GM23338 (cell line): ENCODE data around the gene SRM. TPM values are rescaled to one million over a fixed set of nuclear protein-coding genes. Genes with fewer than 3 reads are reported as not detected.
A peak's percentile ranks its signal among the peaks of the same experiment; 100 is the strongest.

Experiments
- ATAC-seq: fragments of 200-7000 bp; cut with Tn5 transposase; 3 replicates; pipeline ENCODE4 v1.9.1; 2020
- DNase-seq: peaks from one replicate; pipeline ENCODE4 v3.0.0-alpha.2; 2015; ENCODE audit warnings: low spot score
- H2AFZ ChIP-seq: fragments of 200-600 bp; sonication (generic); 2 replicates; pipeline ENCODE4 v1.8.0; 2016; ENCODE audit warnings: antibody characterized with exemption, mild to moderate bottlenecking, moderate library complexity
- H3F3A ChIP-seq: fragments of 200-600 bp; sonication (generic); replicated peaks from 2 replicates; pipeline ENCODE4 v1.8.0; 2017; ENCODE audit warnings: antibody characterized with exemption, mixed run types, low read depth
- H3K27ac ChIP-seq: fragments of 200-600 bp; sonication (generic); 2 replicates; pipeline ENCODE4 v1.6.1; 2016; ENCODE audit warnings: low read depth
- H3K27me3 ChIP-seq: fragments of 200-600 bp; sonication (generic); 2 replicates; pipeline ENCODE4 v1.8.0; 2016; ENCODE audit warnings: mild to moderate bottlenecking, mixed run types, moderate library complexity; ENCODE audit not compliant: insufficient read depth
- H3K36me3 ChIP-seq: fragments of 200-600 bp; sonication (generic); 2 replicates; pipeline ENCODE4 v1.8.0; 2016; ENCODE audit warnings: mild to moderate bottlenecking; ENCODE audit not compliant: insufficient read depth
- H3K4me1 ChIP-seq: fragments of 200-600 bp; sonication (generic); 2 replicates; pipeline ENCODE4 v1.8.0; 2016; ENCODE audit warnings: mild to moderate bottlenecking, moderate library complexity; ENCODE audit not compliant: insufficient read depth
- H3K4me2 ChIP-seq: fragments of 200-600 bp; sonication (generic); 2 replicates; pipeline ENCODE4 v1.7.1; 2017; ENCODE audit warnings: mixed run types
- H3K4me3 ChIP-seq: fragments of 200-600 bp; sonication (generic); 2 replicates; pipeline ENCODE4 v1.6.1; 2016; ENCODE audit warnings: mixed run types
- H3K79me2 ChIP-seq: fragments of 200-600 bp; sonication (generic); replicated peaks from 2 replicates; pipeline ENCODE4 v1.8.0; 2017; ENCODE audit warnings: mild to moderate bottlenecking; ENCODE audit not compliant: insufficient read depth
- H3K9me2 ChIP-seq: fragments of 200-600 bp; sonication (generic); 2 replicates; pipeline ENCODE4 v1.8.0; 2017; ENCODE audit not compliant: insufficient read depth
- H4K20me1 ChIP-seq: fragments of 200-600 bp; sonication (generic); replicated peaks from 2 replicates; pipeline ENCODE4 v1.8.0; 2017; ENCODE audit warnings: mild to moderate bottlenecking; ENCODE audit not compliant: insufficient read depth
- H3K27ac Mint-ChIP-seq: 2 replicates; pipeline ENCODE4 v1.8.0; 2020; ENCODE audit warnings: inconsistent platforms, mild to moderate bottlenecking, moderate library complexity, mixed read lengths
- H3K27me3 Mint-ChIP-seq: 3 replicates; pipeline ENCODE4 v1.8.0; 2022; ENCODE audit warnings: low read depth, mild to moderate bottlenecking, moderate library complexity, mixed read lengths, inconsistent platforms; ENCODE audit not compliant: insufficient read depth, poor library complexity
- H3K36me3 Mint-ChIP-seq: 3 replicates; pipeline ENCODE4 v1.8.0; 2021; ENCODE audit warnings: low read depth, mild to moderate bottlenecking, inconsistent platforms, moderate library complexity, mixed read lengths
- H3K4me1 Mint-ChIP-seq: 3 replicates; pipeline ENCODE4 v1.8.0; 2020; ENCODE audit warnings: mild to moderate bottlenecking, inconsistent platforms, mixed read lengths
- H3K4me3 Mint-ChIP-seq: 3 replicates; pipeline ENCODE4 v1.8.0; 2021; ENCODE audit warnings: moderate library complexity, mild to moderate bottlenecking, inconsistent platforms, mixed read lengths
- H3K9me3 Mint-ChIP-seq: 3 replicates; pipeline ENCODE4 v1.8.0; 2020; ENCODE audit warnings: moderate library complexity, mild to moderate bottlenecking, inconsistent platforms, mixed read lengths
- EZH2 ChIP-seq: fragments of 200-600 bp; sonication (generic); IDR thresholded peaks from one replicate; pipeline ENCODE4 v1.8.0; 2017; ENCODE audit warnings: antibody characterized with exemption, mild to moderate bottlenecking, low read depth; ENCODE audit not compliant: unreplicated experiment
- EZH2phosphoT487 ChIP-seq: fragments of 200-600 bp; sonication (generic); IDR thresholded peaks from one replicate; pipeline ENCODE4 v1.8.1; 2018; ENCODE audit warnings: antibody characterized with exemption; ENCODE audit not compliant: unreplicated experiment
- NANOG ChIP-seq: IDR thresholded peaks from 2 replicates; pipeline ENCODE4 v1.6.1; 2016; ENCODE audit warnings: antibody characterized with exemption, borderline replicate concordance
- POLR2AphosphoS5 ChIP-seq: IDR thresholded peaks from 2 replicates; pipeline ENCODE4 v1.6.1; 2016; ENCODE audit warnings: antibody characterized with exemption, low read depth
- ZNF114 ChIP-seq: fragments of 250-450 bp; sonication (Bioruptor Pico); IDR thresholded peaks from 2 replicates; pipeline ENCODE4 v1.5.0; 2020; ENCODE audit warnings: mild to moderate bottlenecking, moderate library complexity
- ZNF331 ChIP-seq: fragments of 250-450 bp; sonication (Bioruptor Pico); IDR thresholded peaks from 2 replicates; pipeline ENCODE4 v1.5.0; 2020; ENCODE audit warnings: low read depth, mild to moderate bottlenecking, moderate library complexity
- polyA plus RNA-seq: library from polyadenylated mRNA; unstranded; fragments of >200 nt; fragmentation: Nextera tagmentation; extraction: Ambion mirVana; gene quantifications from 2 replicates; pipeline ENCODE4 v1.2.1, GENCODE V29; 2016
- total RNA-seq: library from RNA; depleted of rRNA; stranded (reverse); fragments of >200 nt; shearing (Covaris generic); gene quantifications from 2 replicates; pipeline ENCODE4 v1.2.3, GENCODE V29; 2014
- TF ChIP-seq, protein P1 (sequence below), 2 experiments: fragments of 200-600 bp in 1 of 2; sonication (generic) in 1 of 2; conservative IDR thresholded peaks; 2 replicates each; pipeline versions ENCODE4 v1.5.1 to v1.6.1; 2016 to 2017; ENCODE audit warnings: antibody characterized with exemption in 2 of 2, low read depth in 2 of 2, mild to moderate bottlenecking in 2 of 2, moderate library complexity in 1 of 2
- TF ChIP-seq, protein P2 (sequence below): IDR thresholded peaks from one replicate; pipeline ENCODE4 v1.6.1; 2018; ENCODE audit warnings: antibody characterized with exemption; ENCODE audit not compliant: unreplicated experiment
- TF ChIP-seq, protein P3 (sequence below): IDR thresholded peaks from 2 replicates; pipeline ENCODE4 v1.6.1; 2016; ENCODE audit warnings: antibody characterized with exemption

The SRM gene
- total and polyA plus RNA-seq, 2 experiments from 2014 or later: 170 to 253 TPM

DNA sequence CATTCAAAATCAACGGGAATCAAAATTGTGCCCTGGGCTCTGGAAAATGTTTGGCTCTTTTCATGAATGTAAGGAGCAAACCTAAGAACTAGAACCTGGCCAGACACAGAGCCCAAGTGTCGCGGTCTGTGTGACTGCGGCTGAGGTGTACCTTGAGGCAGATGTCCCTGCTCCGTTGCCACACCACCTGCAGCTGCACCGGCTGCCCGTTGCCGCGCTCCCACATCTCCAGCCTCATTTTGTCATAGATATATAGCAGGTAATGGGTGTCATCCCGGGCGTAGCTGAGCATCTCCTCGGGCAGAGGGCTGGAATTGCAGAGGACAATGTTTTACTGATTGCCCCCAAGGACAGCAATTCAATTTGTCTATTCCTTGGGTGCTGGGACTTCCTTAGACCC lies 21.1 kb upstream of the SRM start (continued):
- TF ChIP-seq, protein P1, sequence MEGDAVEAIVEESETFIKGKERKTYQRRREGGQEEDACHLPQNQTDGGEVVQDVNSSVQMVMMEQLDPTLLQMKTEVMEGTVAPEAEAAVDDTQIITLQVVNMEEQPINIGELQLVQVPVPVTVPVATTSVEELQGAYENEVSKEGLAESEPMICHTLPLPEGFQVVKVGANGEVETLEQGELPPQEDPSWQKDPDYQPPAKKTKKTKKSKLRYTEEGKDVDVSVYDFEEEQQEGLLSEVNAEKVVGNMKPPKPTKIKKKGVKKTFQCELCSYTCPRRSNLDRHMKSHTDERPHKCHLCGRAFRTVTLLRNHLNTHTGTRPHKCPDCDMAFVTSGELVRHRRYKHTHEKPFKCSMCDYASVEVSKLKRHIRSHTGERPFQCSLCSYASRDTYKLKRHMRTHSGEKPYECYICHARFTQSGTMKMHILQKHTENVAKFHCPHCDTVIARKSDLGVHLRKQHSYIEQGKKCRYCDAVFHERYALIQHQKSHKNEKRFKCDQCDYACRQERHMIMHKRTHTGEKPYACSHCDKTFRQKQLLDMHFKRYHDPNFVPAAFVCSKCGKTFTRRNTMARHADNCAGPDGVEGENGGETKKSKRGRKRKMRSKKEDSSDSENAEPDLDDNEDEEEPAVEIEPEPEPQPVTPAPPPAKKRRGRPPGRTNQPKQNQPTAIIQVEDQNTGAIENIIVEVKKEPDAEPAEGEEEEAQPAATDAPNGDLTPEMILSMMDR (conservative IDR thresholded peaks at IDR 0.05; ENCODE audit: low read depth in 2 of 2): no peak
- TF ChIP-seq ZNF331 (no peak), NANOG (no peak), EZH2 (no peak)
- TF ChIP-seq, protein P2, sequence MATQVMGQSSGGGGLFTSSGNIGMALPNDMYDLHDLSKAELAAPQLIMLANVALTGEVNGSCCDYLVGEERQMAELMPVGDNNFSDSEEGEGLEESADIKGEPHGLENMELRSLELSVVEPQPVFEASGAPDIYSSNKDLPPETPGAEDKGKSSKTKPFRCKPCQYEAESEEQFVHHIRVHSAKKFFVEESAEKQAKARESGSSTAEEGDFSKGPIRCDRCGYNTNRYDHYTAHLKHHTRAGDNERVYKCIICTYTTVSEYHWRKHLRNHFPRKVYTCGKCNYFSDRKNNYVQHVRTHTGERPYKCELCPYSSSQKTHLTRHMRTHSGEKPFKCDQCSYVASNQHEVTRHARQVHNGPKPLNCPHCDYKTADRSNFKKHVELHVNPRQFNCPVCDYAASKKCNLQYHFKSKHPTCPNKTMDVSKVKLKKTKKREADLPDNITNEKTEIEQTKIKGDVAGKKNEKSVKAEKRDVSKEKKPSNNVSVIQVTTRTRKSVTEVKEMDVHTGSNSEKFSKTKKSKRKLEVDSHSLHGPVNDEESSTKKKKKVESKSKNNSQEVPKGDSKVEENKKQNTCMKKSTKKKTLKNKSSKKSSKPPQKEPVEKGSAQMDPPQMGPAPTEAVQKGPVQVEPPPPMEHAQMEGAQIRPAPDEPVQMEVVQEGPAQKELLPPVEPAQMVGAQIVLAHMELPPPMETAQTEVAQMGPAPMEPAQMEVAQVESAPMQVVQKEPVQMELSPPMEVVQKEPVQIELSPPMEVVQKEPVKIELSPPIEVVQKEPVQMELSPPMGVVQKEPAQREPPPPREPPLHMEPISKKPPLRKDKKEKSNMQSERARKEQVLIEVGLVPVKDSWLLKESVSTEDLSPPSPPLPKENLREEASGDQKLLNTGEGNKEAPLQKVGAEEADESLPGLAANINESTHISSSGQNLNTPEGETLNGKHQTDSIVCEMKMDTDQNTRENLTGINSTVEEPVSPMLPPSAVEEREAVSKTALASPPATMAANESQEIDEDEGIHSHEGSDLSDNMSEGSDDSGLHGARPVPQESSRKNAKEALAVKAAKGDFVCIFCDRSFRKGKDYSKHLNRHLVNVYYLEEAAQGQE: no peak

DNA sequence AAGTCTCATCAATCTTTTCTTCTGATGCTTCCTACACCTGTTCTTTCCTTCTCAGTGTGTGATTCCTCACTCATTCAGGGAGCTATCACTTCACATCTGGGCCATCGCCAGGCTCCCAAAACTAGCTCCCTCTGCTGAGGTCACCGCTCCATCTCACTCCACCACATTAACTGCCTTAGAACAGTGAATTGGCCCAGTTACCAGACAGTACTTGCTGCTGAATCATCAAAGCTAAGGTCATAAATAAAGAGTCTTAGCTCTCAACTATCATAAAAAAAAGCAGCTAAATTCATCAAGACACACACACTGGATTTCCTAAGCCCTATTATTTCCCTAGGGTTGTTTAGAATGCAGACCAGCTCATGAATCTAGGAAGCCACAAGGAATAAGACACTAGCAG lies 18.8 kb upstream of the SRM start:
- Histone ChIP-seq H3K36me3 (peaks cover 80% of the 10 kb centered on the region), H3K4me1 (no peaks in the 10 kb centered on the region), H3K27ac (0 out of 2 replicates have a peak overlapping the region, but pooled peaks have one; percentile 26), H3K79me2 (no peaks in the 10 kb centered on the region), H2AFZ (no peak overlapping the region), H3F3A (peaks cover 7% of the 10 kb centered on the region; the same call in 1 of the 2 replicates), H3K4me2 (no peak overlapping the region), H3K9me2 (no peaks in the 10 kb centered on the region), H3K4me3 (no peak overlapping the region), H4K20me1 (peaks cover 8% of the 10 kb centered on the region; the same call in 1 of the 2 replicates), H3K27me3 (no peaks in the 10 kb centered on the region)
- Mint-ChIP-seq H3K36me3 (peaks cover 77% of the 10 kb centered on the region), H3K27ac (peak overlapping the region; percentile 27; the same call in 1 of the 2 replicates), H3K9me3 (no peaks in the 10 kb centered on the region), H3K4me1 (no peaks in the 10 kb centered on the region), H3K27me3 (no peaks in the 10 kb centered on the region), H3K4me3 (no peak overlapping the region)
- DNase-seq: no peak
- ATAC-seq: no peak
- TF ChIP-seq ZNF114 (CRISPR knock-in tag) (no peak), EZH2 (no peak), EZH2phosphoT487 (no peak), ZNF331 (no peak), POLR2AphosphoS5 (no peak)
- TF ChIP-seq, protein P1 (conservative IDR thresholded peaks at IDR 0.05; ENCODE audit: low read depth in 2 of 2): no peak
- TF ChIP-seq, protein P3, sequence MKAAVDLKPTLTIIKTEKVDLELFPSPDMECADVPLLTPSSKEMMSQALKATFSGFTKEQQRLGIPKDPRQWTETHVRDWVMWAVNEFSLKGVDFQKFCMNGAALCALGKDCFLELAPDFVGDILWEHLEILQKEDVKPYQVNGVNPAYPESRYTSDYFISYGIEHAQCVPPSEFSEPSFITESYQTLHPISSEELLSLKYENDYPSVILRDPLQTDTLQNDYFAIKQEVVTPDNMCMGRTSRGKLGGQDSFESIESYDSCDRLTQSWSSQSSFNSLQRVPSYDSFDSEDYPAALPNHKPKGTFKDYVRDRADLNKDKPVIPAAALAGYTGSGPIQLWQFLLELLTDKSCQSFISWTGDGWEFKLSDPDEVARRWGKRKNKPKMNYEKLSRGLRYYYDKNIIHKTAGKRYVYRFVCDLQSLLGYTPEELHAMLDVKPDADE: no peak
- TF ChIP-seq, protein P2: no peak
